H1 (cell line): ENCODE data around the gene ARHGAP28. TPM values are rescaled to one million over a fixed set of nuclear protein-coding genes. Genes with fewer than 3 reads are reported as not detected.

Experiments used
- CTCF ChIA-PET: fragments of 300-600 bp; sonication (Branson Sonifier 250); formaldehyde crosslinking; loops from one replicate; lab custom pipeline; 2021; ENCODE audit not compliant: partially characterized antibody; lab: Charles Lee
- POLR2A ChIA-PET: fragments of 300-600 bp; sonication (Branson Sonifier 250); formaldehyde crosslinking; loops from one replicate; lab custom pipeline; 2021; ENCODE audit warnings: inconsistent platforms; ENCODE audit not compliant: partially characterized antibody; lab: Charles Lee
- DNase-seq, 2 experiments: peaks; one replicate each; pipeline versions ENCODE4 v3.0.0 to v3.0.0-alpha.2; 2010 to 2022; ENCODE audit warnings: low spot score in 2 of 2, low read depth in 1 of 2, mixed read lengths in 1 of 2
- FAIRE-seq: peaks from 2 replicates; lab custom pipeline; 2011; peaks lifted over from hg19 to GRCh38; lab: Jason Lieb, UNC
- H2AFZ ChIP-seq: 2 replicates; pipeline ENCODE4 v1.8.1; 2012; ENCODE audit warnings: low read length, inconsistent platforms
- H2AK5ac ChIP-seq: 2 replicates; pipeline ENCODE4 v1.6.1; 2013; ENCODE audit warnings: low read depth, low read length
- H2BK120ac ChIP-seq: replicated peaks from 2 replicates; pipeline ENCODE3; 2013; ENCODE audit warnings: low read depth, low read length, inconsistent platforms
- H2BK12ac ChIP-seq: 2 replicates; pipeline ENCODE4 v1.6.1; 2013; ENCODE audit warnings: low read depth, low read length
- H2BK15ac ChIP-seq: 2 replicates; pipeline ENCODE4 v1.6.1; 2013; ENCODE audit warnings: low read length
- H2BK20ac ChIP-seq: 2 replicates; pipeline ENCODE4 v1.6.1; 2013; ENCODE audit warnings: low read length
- H2BK5ac ChIP-seq: 2 replicates; pipeline ENCODE4 v1.6.1; 2013; ENCODE audit warnings: low read depth, low read length
- H3K14ac ChIP-seq: 2 replicates; pipeline ENCODE4 v1.6.1; 2013; ENCODE audit warnings: inconsistent platforms; ENCODE audit not compliant: insufficient read length
- H3K18ac ChIP-seq: 2 replicates; pipeline ENCODE4 v1.6.1; 2013; ENCODE audit warnings: low read length; ENCODE audit errors: extremely low read depth
- H3K23ac ChIP-seq: 2 replicates; pipeline ENCODE4 v1.6.1; 2013; ENCODE audit warnings: inconsistent platforms; ENCODE audit not compliant: insufficient read length
- H3K23me2 ChIP-seq: 2 replicates; pipeline ENCODE4 v1.6.1; 2013; ENCODE audit warnings: low read depth, low read length
- H3K27ac ChIP-seq: 2 replicates; pipeline ENCODE4 v1.6.1; 2011; ENCODE audit warnings: low read depth, low read length, inconsistent platforms
- H3K27me3 ChIP-seq, 4 experiments: replicated peaks in 1 of 4; 1 replicate in 1 of 4; 2 replicates in 3 of 4; pipeline versions ENCODE4 v1.6.1 to v1.8.1; 2011 to 2013; ENCODE audit warnings: low read length in 3 of 4, mild to moderate bottlenecking in 3 of 4, inconsistent platforms in 2 of 4, mixed read lengths in 2 of 4, moderate library complexity in 1 of 4; ENCODE audit not compliant: control insufficient read depth in 3 of 4, insufficient read depth in 3 of 4; ENCODE audit errors: extremely low read depth in 1 of 4
- H3K36me3 ChIP-seq, 4 experiments: 2 replicates each; pipeline versions ENCODE4 v1.6.1 to v1.8.1; 2011 to 2013; ENCODE audit warnings: mild to moderate bottlenecking in 4 of 4, low read length in 3 of 4, moderate library complexity in 2 of 4, control low read depth in 1 of 4, inconsistent platforms in 1 of 4; ENCODE audit not compliant: insufficient read depth in 4 of 4, control insufficient read depth in 2 of 4
- H3K4ac ChIP-seq: replicated peaks from 2 replicates; pipeline ENCODE3; 2013; ENCODE audit warnings: low read length, low read depth, mixed read lengths, inconsistent platforms; ENCODE audit not compliant: insufficient read length
- H3K4me1 ChIP-seq, 4 experiments: replicated peaks in 1 of 4; 1 replicate in 1 of 4; 2 replicates in 3 of 4; pipeline versions ENCODE4 v1.6.1 to v1.8.1; 2011 to 2013; ENCODE audit warnings: low read length in 3 of 4, inconsistent platforms in 2 of 4, mixed read lengths in 1 of 4; ENCODE audit not compliant: insufficient read depth in 4 of 4, control insufficient read depth in 3 of 4
- H3K4me2 ChIP-seq, 2 experiments: 2 replicates each; pipeline versions ENCODE4 v1.6.1 to v1.8.1; 2011 to 2013; ENCODE audit warnings: low read depth in 2 of 2, low read length in 2 of 2, control low read depth in 1 of 2, inconsistent platforms in 1 of 2, mild to moderate bottlenecking in 1 of 2; ENCODE audit not compliant: insufficient read depth in 1 of 2
- H3K4me3 ChIP-seq, 4 experiments: fragments of 200-600, 300-600 bp in 1 of 4; sonication (generic), shearing (Covaris generic), sonication (Bioruptor Twin) in 1 of 4; 2 replicates each; pipeline versions ENCODE4 v1.5.1 to v1.8.1; 2011 to 2016; ENCODE audit warnings: low read length in 4 of 4, low read depth in 3 of 4, control low read depth in 2 of 4, inconsistent platforms in 2 of 4, mild to moderate bottlenecking in 2 of 4, mixed read lengths in 1 of 4, moderate library complexity in 1 of 4; ENCODE audit not compliant: insufficient read depth in 2 of 4; ENCODE audit errors: extremely low read depth in 1 of 4
- H3K56ac ChIP-seq: replicated peaks from 2 replicates; pipeline ENCODE3; 2013; ENCODE audit warnings: low read depth, mild to moderate bottlenecking, mixed read lengths, low read length, inconsistent platforms; ENCODE audit not compliant: insufficient read length
- H3K79me1 ChIP-seq: 2 replicates; pipeline ENCODE4 v1.6.1; 2013; ENCODE audit warnings: low read depth, low read length, control low read depth
- H3K79me2 ChIP-seq, 2 experiments: 2 replicates each; pipeline versions ENCODE4 v1.6.1 to v1.8.1; 2012 to 2013; ENCODE audit warnings: low read length in 2 of 2, mild to moderate bottlenecking in 2 of 2, inconsistent platforms in 1 of 2; ENCODE audit not compliant: insufficient read depth in 2 of 2, control insufficient read depth in 1 of 2
- H3K9ac ChIP-seq, 4 experiments: replicated peaks in 1 of 4; 1 replicate in 1 of 4; 2 replicates in 3 of 4; pipeline versions ENCODE4 v1.6.1 to v1.8.1; 2011 to 2013; ENCODE audit warnings: low read depth in 3 of 4, low read length in 3 of 4, control low read depth in 2 of 4, mild to moderate bottlenecking in 2 of 4, moderate library complexity in 2 of 4, inconsistent platforms in 1 of 4; ENCODE audit errors: extremely low read depth in 1 of 4
- H3K9me3 ChIP-seq, 2 experiments: 2 replicates each; pipeline versions ENCODE4 v1.6.1 to v1.8.1; 2012 to 2013; ENCODE audit warnings: mild to moderate bottlenecking in 2 of 2, moderate library complexity in 2 of 2, control low read depth in 1 of 2, inconsistent platforms in 1 of 2, low read depth in 1 of 2, low read length in 1 of 2, mixed read lengths in 1 of 2; ENCODE audit not compliant: insufficient read depth in 2 of 2
- H4K20me1 ChIP-seq, 2 experiments: replicated peaks in 1 of 2; 2 replicates each; pipeline versions ENCODE3 to v1.8.1; 2011 to 2013; ENCODE audit warnings: inconsistent platforms in 2 of 2, low read length in 2 of 2, mild to moderate bottlenecking in 1 of 2; ENCODE audit not compliant: insufficient read depth in 2 of 2, control insufficient read depth in 1 of 2
- H4K5ac ChIP-seq: 2 replicates; pipeline ENCODE4 v1.6.1; 2013; ENCODE audit warnings: low read length, low read depth, mixed read lengths, inconsistent platforms; ENCODE audit not compliant: insufficient read length
- H4K8ac ChIP-seq: 2 replicates; pipeline ENCODE4 v1.8.0; 2013; ENCODE audit warnings: mild to moderate bottlenecking, moderate library complexity, low read length, inconsistent platforms; ENCODE audit not compliant: insufficient read depth; ENCODE audit errors: extremely low read depth
- H4K91ac ChIP-seq: replicated peaks from 2 replicates; pipeline ENCODE3; 2013; ENCODE audit warnings: low read length, mixed read lengths, inconsistent platforms; ENCODE audit not compliant: insufficient read length
- ASH2L ChIP-seq: fragments of 200-600, 300-600 bp; sonication (generic); IDR thresholded peaks from one replicate; pipeline ENCODE4 v1.7.1; 2017; ENCODE audit warnings: low read length
- CEBPB ChIP-seq: IDR thresholded peaks from 2 replicates; pipeline ENCODE4 v1.6.1; 2012; ENCODE audit warnings: low read depth, low read length
- CHD2 ChIP-seq: IDR thresholded peaks from 2 replicates; pipeline ENCODE4 v1.6.1; 2012; ENCODE audit warnings: low read length, improper control_type of control experiment
- CTBP2 ChIP-seq: IDR thresholded peaks from 2 replicates; pipeline ENCODE4 v1.7.0; 2011; ENCODE audit warnings: borderline replicate concordance, mild to moderate bottlenecking, moderate library complexity, mixed read lengths, low read length; ENCODE audit not compliant: insufficient read depth, insufficient read length
- GABPA ChIP-seq: IDR thresholded peaks from 2 replicates; pipeline ENCODE4 v1.6.1; 2011; ENCODE audit warnings: mild to moderate bottlenecking, low read length, moderate library complexity, borderline replicate concordance; ENCODE audit not compliant: insufficient read depth
- KDM4A ChIP-seq: IDR thresholded peaks from one replicate; pipeline ENCODE4 v1.7.1; 2012; ENCODE audit warnings: low read depth, mild to moderate bottlenecking, moderate library complexity, low read length, inconsistent platforms; ENCODE audit not compliant: severe bottlenecking
- NRF1 ChIP-seq: IDR thresholded peaks from 2 replicates; pipeline ENCODE4 v1.6.1; 2011; ENCODE audit warnings: mild to moderate bottlenecking, low read depth, low read length, improper control_type of control experiment
- PHF8 ChIP-seq: fragments of 200-600 bp; sonication (generic); conservative IDR thresholded peaks from 2 replicates; pipeline ENCODE4 v1.7.1; 2012; ENCODE audit warnings: low read depth, mild to moderate bottlenecking, inconsistent platforms, low read length, moderate library complexity
- RAD21 ChIP-seq, 2 experiments: IDR thresholded peaks in 1 of 2; conservative IDR thresholded peaks in 1 of 2; 2 replicates each; pipeline ENCODE4 v1.6.1; 2011; ENCODE audit warnings: low read depth in 2 of 2, low read length in 2 of 2, improper control_type of control experiment in 1 of 2, inconsistent platforms in 1 of 2, mild to moderate bottlenecking in 1 of 2, moderate library complexity in 1 of 2
- TAF7 ChIP-seq: optimal IDR thresholded peaks from 2 replicates; pipeline ENCODE3; 2011; ENCODE audit warnings: low read depth, mild to moderate bottlenecking, inconsistent platforms, low read length, moderate library complexity, borderline replicate concordance
- TBP ChIP-seq: IDR thresholded peaks from 2 replicates; pipeline ENCODE4 v1.6.1; 2011; ENCODE audit warnings: low read depth, low read length, improper control_type of control experiment
- TCF12 ChIP-seq: IDR thresholded peaks from 2 replicates; pipeline ENCODE4 v1.6.1; 2011; ENCODE audit warnings: low read depth, mild to moderate bottlenecking, low read length
- ZNF274 ChIP-seq: IDR thresholded peaks from 2 replicates; pipeline ENCODE4 v1.7.0; 2012; ENCODE audit warnings: low read length, borderline replicate concordance; ENCODE audit errors: extremely low read depth
- WGBS, 2 experiments: shearing (Covaris generic) in 1 of 2; methylation state at CpG; one replicate each; pipeline versions ENCODE4 v1.1.6 to v1.1.7; 2013 to 2015; ENCODE audit warnings: low lambda C conversion rate in 2 of 2, mixed read lengths in 2 of 2, inconsistent platforms in 1 of 2, low coverage in 1 of 2, missing lambda C conversion rate in 1 of 2; ENCODE audit not compliant: insufficient replicate concordance in 2 of 2, insufficient coverage in 1 of 2, insufficient read length in 1 of 2; ENCODE audit errors: extremely low coverage in 1 of 2, missing lambda C conversion rate in 1 of 2; 5-methylcytosine and 5-hydroxymethylcytosine counted together
- polyA plus RNA-seq, 7 experiments: library from polyadenylated mRNA; depleted of rRNA in 3 of 7; stranded (reverse) in 5 of 7; unstranded in 2 of 7; fragments of >200 nt in 5 of 7; fragments of 200-250 nt in 2 of 7; gene quantifications; 1 replicate in 5 of 7; 2 replicates in 1 of 7; 4 replicates in 1 of 7; pipeline versions ENCODE4 v1.2.1 to v1.2.3, GENCODE V29; 2011 to 2013; ENCODE audit warnings: missing spikeins in 2 of 7, mixed read lengths in 2 of 7
- total RNA-seq: library from RNA; stranded (reverse); fragmentation: NEBNext Ultra II Directional; extraction: Animal tissue kit (Norgen Biotek cat#: 25700); gene quantifications from 2 replicates; pipeline ENCODE4 v1.2.1, GENCODE V29; 2021

Gene ARHGAP28
- total and polyA plus RNA-seq, 2 of the 8 experiments (the other 6 are each of a cell fraction or from before 2014, with no cell fraction given): 2.9 to 14.4 TPM

DNA sequence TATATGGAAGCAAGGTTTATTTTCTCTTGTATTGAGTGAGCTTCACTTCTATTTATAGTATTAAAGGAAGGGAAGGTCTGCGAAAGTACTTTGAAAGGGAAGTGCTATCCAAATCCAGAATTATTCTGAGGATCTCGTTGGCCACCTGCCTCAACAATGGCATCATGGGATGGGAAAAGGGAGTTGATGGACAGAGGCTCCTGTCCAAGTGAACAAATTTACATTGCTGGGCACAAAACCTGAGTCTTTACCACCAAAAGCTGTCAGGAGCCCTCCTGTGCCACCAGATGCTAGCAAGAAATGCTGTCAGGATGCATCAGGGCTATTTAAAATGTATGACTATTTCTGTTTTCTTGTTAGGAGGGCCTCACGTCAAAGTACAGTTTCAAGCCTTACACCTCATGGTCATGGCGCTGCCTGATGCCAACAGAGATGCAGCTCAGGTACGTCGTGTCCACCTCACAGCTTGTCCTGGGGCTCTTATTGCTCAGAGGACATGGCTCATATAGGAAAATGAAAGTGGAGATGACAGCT lies 157.3 kb downstream of the ARHGAP28 start:
- Histone ChIP-seq H4K91ac (no peak overlapping the region), H2BK5ac (no peak overlapping the region), H3K36me3 (peaks cover 0 to 3% (median 0%) of the 10 kb centered on the region in 4 experiments; a peak in 2 of 8 replicates), H3K4me3 (no peak overlapping the region), H4K20me1 (no peaks in the 10 kb centered on the region), H3K14ac (no peak overlapping the region), H3K56ac (no peak overlapping the region), H2AK5ac (no peak overlapping the region; the same call in 1 of the 2 replicates), H3K23ac (no peak overlapping the region), H3K27ac (no peak overlapping the region), H2BK20ac (no peak overlapping the region), H3K79me2 (no peaks in the 10 kb centered on the region), H3K18ac (no peak overlapping the region), H3K9me3 (no peaks in the 10 kb centered on the region; a peak in 1 of 4 replicates), H4K5ac (no peak overlapping the region), H2BK12ac (no peak overlapping the region), H4K8ac (no peak overlapping the region), H3K9ac (no peak overlapping the region), H3K4ac (no peak overlapping the region), H2AFZ (no peak overlapping the region), H2BK120ac (no peak overlapping the region), H3K4me1 (peaks cover 0 to 5% (median 2%) of the 10 kb centered on the region in 4 experiments; a peak in 2 of 7 replicates), H3K79me1 (no peaks in the 10 kb centered on the region), H3K23me2 (no peaks in the 10 kb centered on the region), H2BK15ac (no peak overlapping the region), H3K4me2 (no peak overlapping the region), H3K27me3 (no peaks in the 10 kb centered on the region)
- no peak for DNase-seq
- ChIA-PET POLR2A (interaction anchor here (0.6 to 1.0 kb wide), 2 partner anchors 26 to 160 kb away, joined by 3 read pairs; no protein-coding TSS in a partner anchor), CTCF (interaction anchor here (0.6 to 4.8 kb wide), 25 partner anchors 10 to 1790 kb away, joined by 3 to 73 read pairs (median 4); no protein-coding TSS in a partner anchor)
- TF ChIP-seq TAF7 (no peak), TCF12 (no peak), NRF1 (no peak), RAD21 (IDR thresholded peaks at IDR 0.05 in 1 of 2, conservative IDR thresholded peaks at IDR 0.05 in 1 of 2; ENCODE audit: low read depth in 2 of 2, low read length in 2 of 2) (no peak), CEBPB (no peak), TBP (no peak), ZNF274 (no peak), ASH2L (no peak), CTBP2 (no peak), CHD2 (no peak), GABPA (no peak), PHF8 (no peak), KDM4A (no peak)
- FAIRE-seq: no peak
- WGBS, 2 experiments: 89% methylated on average over 6 of the region's 6 CpGs; no CpG with 5 or more reads in 1 of the 2 experiments
